Measurements from ENCODE around the gene MPP2. TPM values are rescaled to one million over a fixed set of nuclear protein-coding genes. Genes with fewer than 3 reads are reported as not detected.

Gene MPP2
- total RNA-seq, 1 donor from 2014 or later: 2.3 TPM

GRCh38 chr17:43825567-43825966 is 81.8 kb downstream of the MPP2 start:
- no peak for DNase-seq (ENCODE audit: low spot score)

Other genes starting within 250 kb of the MPP2 start
- gene MEOX1, start 245.6 kb downstream of the MPP2 start, total RNA-seq: 25.3 TPM
- not detected for gene SOST, start 148.7 kb downstream of the MPP2 start, total RNA-seq
- 103 TPM for gene DUSP3, start 128.6 kb downstream of the MPP2 start, total RNA-seq
- gene CFAP97D1, start 127.1 kb downstream of the MPP2 start, total RNA-seq: not detected
- 22.3 TPM for gene MPP3, start 74.4 kb downstream of the MPP2 start, total RNA-seq
- gene CD300LG, start 60.4 kb downstream of the MPP2 start, total RNA-seq: 121 TPM
- not detected for gene PPY, start 34.9 kb upstream of the MPP2 start, total RNA-seq
- gene PYY, start 46.4 kb upstream of the MPP2 start, total RNA-seq: not detected
- gene NAGS, start 97.1 kb upstream of the MPP2 start, total RNA-seq: 0.80 TPM
- 15.4 TPM for gene TMEM101, start 107.4 kb upstream of the MPP2 start, total RNA-seq
- gene LSM12, start 159.1 kb upstream of the MPP2 start, total RNA-seq: 55.4 TPM
- gene G6PC3, start 163.2 kb upstream of the MPP2 start, total RNA-seq: 56.7 TPM
- 34.9 TPM for gene HDAC5, start 216.1 kb upstream of the MPP2 start, total RNA-seq
- 0.74 TPM for gene HROB, start 234.4 kb upstream of the MPP2 start, total RNA-seq

Data from mesenteric fat pad (tissue), 1 donor.